H9 (cell line): ENCODE data around the gene UNC50. TPM values are rescaled to one million over a fixed set of nuclear protein-coding genes. Genes with fewer than 3 reads are reported as not detected.

Source experiments
- DNase-seq: peaks from one replicate; pipeline ENCODE4 v3.0.0-alpha.2; 2017
- H2AFZ ChIP-seq: one replicate; pipeline ENCODE4 v1.6.1; 2013; ENCODE audit warnings: mild to moderate bottlenecking, low read length, control low read depth, moderate library complexity
- H2AK5ac ChIP-seq: 2 replicates; pipeline ENCODE4 v1.6.1; 2013; ENCODE audit warnings: low read length, control low read depth, mixed read lengths; ENCODE audit not compliant: insufficient read length
- H2BK120ac ChIP-seq: one replicate; pipeline ENCODE4 v1.6.1; 2013; ENCODE audit warnings: low read depth, mild to moderate bottlenecking, low read length, control low read depth, inconsistent platforms; ENCODE audit not compliant: poor library complexity, severe bottlenecking
- H2BK12ac ChIP-seq: 2 replicates; pipeline ENCODE4 v1.6.1; 2013; ENCODE audit warnings: low read length, control low read depth, mixed read lengths, low read depth; ENCODE audit not compliant: insufficient read length
- H2BK15ac ChIP-seq: 2 replicates; pipeline ENCODE4 v1.6.1; 2013; ENCODE audit warnings: low read depth, low read length, control low read depth
- H2BK20ac ChIP-seq: one replicate; pipeline ENCODE4 v1.6.1; 2013; ENCODE audit warnings: low read depth, mild to moderate bottlenecking, low read length, control low read depth, inconsistent platforms; ENCODE audit not compliant: poor library complexity, severe bottlenecking
- H2BK5ac ChIP-seq: 2 replicates; pipeline ENCODE4 v1.6.1; 2013; ENCODE audit warnings: low read length, control low read depth, mixed read lengths; ENCODE audit not compliant: insufficient read length
- H3K14ac ChIP-seq: 2 replicates; pipeline ENCODE4 v1.6.1; 2013; ENCODE audit warnings: low read length, control low read depth; ENCODE audit not compliant: insufficient read depth
- H3K18ac ChIP-seq: 2 replicates; pipeline ENCODE4 v1.6.1; 2013; ENCODE audit warnings: low read depth, mild to moderate bottlenecking, mixed read lengths, low read length, control low read depth; ENCODE audit not compliant: insufficient read length
- H3K23ac ChIP-seq: 2 replicates; pipeline ENCODE4 v1.6.1; 2013; ENCODE audit warnings: low read length, control low read depth, mixed read lengths, low read depth; ENCODE audit not compliant: insufficient read length
- H3K23me2 ChIP-seq: 2 replicates; pipeline ENCODE4 v1.6.1; 2013; ENCODE audit warnings: low read depth, mild to moderate bottlenecking, mixed read lengths, low read length, control low read depth; ENCODE audit not compliant: insufficient read length, poor library complexity, severe bottlenecking
- H3K27ac ChIP-seq: 2 replicates; pipeline ENCODE4 v1.5.1; 2013; ENCODE audit warnings: low read length, control low read depth, mixed read lengths, low read depth; ENCODE audit not compliant: insufficient read length
- H3K27me3 ChIP-seq: 2 replicates; pipeline ENCODE4 v1.6.1; 2013; ENCODE audit warnings: low read length, control low read depth, inconsistent platforms; ENCODE audit not compliant: insufficient read depth
- H3K4ac ChIP-seq: 2 replicates; pipeline ENCODE4 v1.6.1; 2013; ENCODE audit warnings: low read depth, mild to moderate bottlenecking, control low read depth, inconsistent platforms, low read length, moderate library complexity
- H3K4me1 ChIP-seq: 2 replicates; pipeline ENCODE4 v1.6.1; 2013; ENCODE audit warnings: low read length, control low read depth, inconsistent platforms; ENCODE audit not compliant: insufficient read depth
- H3K4me2 ChIP-seq: 2 replicates; pipeline ENCODE4 v1.6.1; 2013; ENCODE audit warnings: low read length, control low read depth, mixed read lengths; ENCODE audit not compliant: insufficient read length, insufficient read depth
- H3K56ac ChIP-seq: 2 replicates; pipeline ENCODE4 v1.6.1; 2013; ENCODE audit warnings: low read depth, mild to moderate bottlenecking, mixed read lengths, low read length, control low read depth; ENCODE audit not compliant: insufficient read length
- H3K79me1 ChIP-seq: 2 replicates; pipeline ENCODE4 v1.6.1; 2013; ENCODE audit warnings: low read depth, mild to moderate bottlenecking, moderate library complexity, low read length, control low read depth, inconsistent platforms; ENCODE audit not compliant: insufficient read depth, poor library complexity, severe bottlenecking
- H3K79me2 ChIP-seq: 2 replicates; pipeline ENCODE4 v1.6.1; 2013; ENCODE audit warnings: low read length, control low read depth, inconsistent platforms; ENCODE audit not compliant: insufficient read depth
- H3K9ac ChIP-seq: 2 replicates; pipeline ENCODE4 v1.6.1; 2013; ENCODE audit warnings: low read length, control low read depth, mixed read lengths; ENCODE audit not compliant: insufficient read length; ENCODE audit errors: extremely low read depth
- H3K9me3 ChIP-seq: one replicate; pipeline ENCODE4 v1.6.1; 2013; ENCODE audit warnings: low read depth, low read length, inconsistent platforms; ENCODE audit not compliant: control insufficient read depth
- H3T11ph ChIP-seq: one replicate; pipeline ENCODE4 v1.6.1; 2013; ENCODE audit warnings: mild to moderate bottlenecking, low read length, control low read depth, inconsistent platforms
- H4K20me1 ChIP-seq: one replicate; pipeline ENCODE4 v1.6.1; 2013; ENCODE audit not compliant: control insufficient read depth, insufficient read length, insufficient read depth
- H4K5ac ChIP-seq: 2 replicates; pipeline ENCODE4 v1.6.1; 2013; ENCODE audit warnings: low read depth, mild to moderate bottlenecking, mixed read lengths, low read length, control low read depth; ENCODE audit not compliant: insufficient read length
- H4K8ac ChIP-seq: replicated peaks from 2 replicates; pipeline ENCODE4 v1.6.1; 2013; ENCODE audit warnings: low read length, control low read depth, mixed read lengths, low read depth; ENCODE audit not compliant: insufficient read length
- H4K91ac ChIP-seq: 2 replicates; pipeline ENCODE4 v1.6.1; 2013; ENCODE audit warnings: low read depth, mild to moderate bottlenecking, moderate library complexity, mixed read lengths, low read length, control low read depth; ENCODE audit not compliant: insufficient read length
- H3K27ac Mint-ChIP-seq, 3 experiments: 2 replicates in 2 of 3; 3 replicates in 1 of 3; pipeline ENCODE4 v1.8.0; 2020 to 2021; ENCODE audit warnings: mixed read lengths in 3 of 3, mild to moderate bottlenecking in 1 of 3, moderate library complexity in 1 of 3
- H3K27me3 Mint-ChIP-seq: 2 replicates; pipeline ENCODE4 v1.8.0; 2021; ENCODE audit warnings: low read depth, mild to moderate bottlenecking, moderate library complexity, mixed read lengths
- H3K36me3 Mint-ChIP-seq, 3 experiments: 2 replicates in 2 of 3; 3 replicates in 1 of 3; pipeline ENCODE4 v1.8.0; 2020 to 2021; ENCODE audit warnings: low read depth in 3 of 3, mixed read lengths in 3 of 3; ENCODE audit not compliant: insufficient read depth in 1 of 3
- H3K4me1 Mint-ChIP-seq, 2 experiments: 2 replicates each; pipeline ENCODE4 v1.8.0; 2020; ENCODE audit warnings: mixed read lengths in 2 of 2
- H3K4me3 Mint-ChIP-seq, 2 experiments: 2 replicates in 1 of 2; 3 replicates in 1 of 2; pipeline ENCODE4 v1.8.0; 2020 to 2021; ENCODE audit warnings: mild to moderate bottlenecking in 2 of 2, mixed read lengths in 2 of 2, moderate library complexity in 1 of 2
- H3K9me3 Mint-ChIP-seq, 2 experiments: 2 replicates in 1 of 2; 3 replicates in 1 of 2; pipeline ENCODE4 v1.8.0; 2020; ENCODE audit warnings: mild to moderate bottlenecking in 2 of 2, mixed read lengths in 2 of 2, moderate library complexity in 1 of 2
- WGBS: extraction: QIAGEN DNeasy Blood & Tissue Kit; methylation state at CpG from one replicate; pipeline ENCODE4 v1.1.7; 2013; ENCODE audit warnings: missing lambda C conversion rate, low lambda C conversion rate, mixed read lengths; ENCODE audit not compliant: insufficient read length; ENCODE audit errors: extremely low coverage; 5-methylcytosine and 5-hydroxymethylcytosine counted together
- total RNA-seq: library from RNA; stranded (reverse); gene quantifications from 2 replicates; pipeline ENCODE4 v1.2.1, GENCODE V29; 2021
- TF ChIP-seq, protein P1 (sequence below): fragments of 200-600 bp; sonication (generic); conservative IDR thresholded peaks from 3 replicates; pipeline ENCODE4 v1.8.0; 2021; ENCODE audit warnings: antibody characterized with exemption, mild to moderate bottlenecking

Gene UNC50
- total RNA-seq, 1 experiment from 2014 or later: 35.4 TPM

DNA sequence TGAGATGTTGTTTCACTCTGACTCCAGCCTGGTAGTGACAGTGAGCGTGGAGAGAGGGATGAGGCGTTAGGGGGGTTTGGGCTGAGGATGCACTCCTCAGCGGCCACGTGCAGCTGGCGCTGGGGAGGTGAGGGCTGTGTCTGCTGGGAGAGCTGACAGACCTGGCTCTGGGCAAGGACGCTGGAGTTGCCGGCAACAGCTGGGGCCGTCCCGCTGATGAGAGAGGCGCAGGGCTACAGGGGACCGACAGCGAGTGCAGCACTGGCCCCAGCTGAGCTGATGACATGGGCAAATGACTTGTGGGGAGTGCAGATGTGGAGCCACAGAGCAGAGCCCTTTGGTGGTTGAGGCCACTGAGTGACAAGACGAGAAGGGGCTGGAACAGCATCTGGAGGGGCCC lies 38.5 kb upstream of the UNC50 start:
- no peak overlapping the region for H3K4me3 Mint-ChIP-seq
- no peak overlapping the region for H3K27ac ChIP-seq
- no peak for DNase-seq

More for the DNA sequence above, 38.5 kb upstream of the UNC50 start:
- no peak overlapping the region for H4K91ac ChIP-seq
- no peak overlapping the region for H2BK5ac ChIP-seq
- H3K9me3 ChIP-seq: no peaks in the 10 kb centered on the region
- Mint-ChIP-seq H3K9me3 (no peaks in the 10 kb centered on the region; a peak in 1 of 5 replicates), H3K27me3 (peaks cover 2% of the 10 kb centered on the region), H3K4me1 (no peaks in the 10 kb centered on the region), H3K36me3 (peaks cover 22 to 79% (median 55%) of the 10 kb centered on the region in 3 experiments; a peak in 6 of 7 replicates), H3K27ac (peak overlapping the region in 1 of 3 experiments; percentile 92; a peak in 2 of 7 replicates)
- no peaks in the 10 kb centered on the region for H4K20me1 ChIP-seq
- H2BK120ac ChIP-seq: no peak overlapping the region
- no peak overlapping the region for H2BK20ac ChIP-seq
- no peaks in the 10 kb centered on the region for H3K23me2 ChIP-seq
- H2BK15ac ChIP-seq: no peak overlapping the region
- H3K9ac ChIP-seq: no peak overlapping the region
- no peaks in the 10 kb centered on the region for H3K79me1 ChIP-seq
- H3K4ac ChIP-seq: no peak overlapping the region
- no CpG with 5 or more reads among the region's 13 CpGs for WGBS
- H4K5ac ChIP-seq: no peak overlapping the region
- H3K79me2 ChIP-seq: no peaks in the 10 kb centered on the region
- no peak overlapping the region for H2BK12ac ChIP-seq
- H3K18ac ChIP-seq: no peak overlapping the region
- no peak overlapping the region for H3K56ac ChIP-seq
- TF ChIP-seq, protein P1, sequence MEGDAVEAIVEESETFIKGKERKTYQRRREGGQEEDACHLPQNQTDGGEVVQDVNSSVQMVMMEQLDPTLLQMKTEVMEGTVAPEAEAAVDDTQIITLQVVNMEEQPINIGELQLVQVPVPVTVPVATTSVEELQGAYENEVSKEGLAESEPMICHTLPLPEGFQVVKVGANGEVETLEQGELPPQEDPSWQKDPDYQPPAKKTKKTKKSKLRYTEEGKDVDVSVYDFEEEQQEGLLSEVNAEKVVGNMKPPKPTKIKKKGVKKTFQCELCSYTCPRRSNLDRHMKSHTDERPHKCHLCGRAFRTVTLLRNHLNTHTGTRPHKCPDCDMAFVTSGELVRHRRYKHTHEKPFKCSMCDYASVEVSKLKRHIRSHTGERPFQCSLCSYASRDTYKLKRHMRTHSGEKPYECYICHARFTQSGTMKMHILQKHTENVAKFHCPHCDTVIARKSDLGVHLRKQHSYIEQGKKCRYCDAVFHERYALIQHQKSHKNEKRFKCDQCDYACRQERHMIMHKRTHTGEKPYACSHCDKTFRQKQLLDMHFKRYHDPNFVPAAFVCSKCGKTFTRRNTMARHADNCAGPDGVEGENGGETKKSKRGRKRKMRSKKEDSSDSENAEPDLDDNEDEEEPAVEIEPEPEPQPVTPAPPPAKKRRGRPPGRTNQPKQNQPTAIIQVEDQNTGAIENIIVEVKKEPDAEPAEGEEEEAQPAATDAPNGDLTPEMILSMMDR: no peak
- no peak overlapping the region for H3T11ph ChIP-seq
- H2AFZ ChIP-seq: no peak overlapping the region
- no peak overlapping the region for H3K14ac ChIP-seq
- H3K4me1 ChIP-seq: no peaks in the 10 kb centered on the region
- no peak overlapping the region for H4K8ac ChIP-seq
- no peak overlapping the region for H2AK5ac ChIP-seq
- no peaks in the 10 kb centered on the region for H3K27me3 ChIP-seq
- no peak overlapping the region for H3K4me2 ChIP-seq
- H3K23ac ChIP-seq: no peak overlapping the region
